HG03196 (cell line): ENCODE measurements around the gene TBC1D9.
"Not testable (repeated sequence)": the region's sequence is repeated elsewhere in the genome, so short reads cannot be mapped to it uniquely, and the experiment has no call there.

Source experiments
- ATAC-seq: cut with Tn5 transposase; IDR thresholded peaks from one replicate; pipeline ENCODE4 v1.9.1; 2021; ENCODE audit not compliant: unreplicated experiment

Gene TBC1D9

GRCh38 chr4:140756319-140757231, at the start of gene TBC1D9:
TSS of gene TBC1D9 (minus strand) at chr4:140756385. CDS start at chr4:140756045, 340 bp downstream.
- ATAC-seq, result peak; percentile 47

GRCh38 chr4:140805293-140805692, 49.1 kb upstream of the TBC1D9 start:
- no peak for ATAC-seq

DNA sequence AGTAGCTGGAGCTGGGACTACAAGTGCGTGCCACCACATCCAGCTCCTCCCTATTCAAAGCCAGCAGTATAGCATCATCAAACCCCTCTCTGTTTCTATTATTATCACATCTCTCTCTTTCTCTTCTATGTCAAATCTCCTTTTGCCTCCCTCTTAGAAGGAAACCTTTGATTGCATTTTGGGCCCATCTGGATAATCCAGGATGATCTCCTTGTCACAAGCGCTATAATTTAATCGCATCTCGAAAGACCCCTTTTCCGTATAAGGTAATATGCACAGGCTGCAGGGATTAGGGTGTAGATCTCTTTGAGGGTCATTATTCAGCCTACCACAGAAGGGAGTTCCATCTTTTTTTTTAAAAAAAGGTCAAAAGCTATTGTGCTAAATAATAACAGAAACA, 46.4 kb upstream of the TBC1D9 start:
- no peak for ATAC-seq

DNA sequence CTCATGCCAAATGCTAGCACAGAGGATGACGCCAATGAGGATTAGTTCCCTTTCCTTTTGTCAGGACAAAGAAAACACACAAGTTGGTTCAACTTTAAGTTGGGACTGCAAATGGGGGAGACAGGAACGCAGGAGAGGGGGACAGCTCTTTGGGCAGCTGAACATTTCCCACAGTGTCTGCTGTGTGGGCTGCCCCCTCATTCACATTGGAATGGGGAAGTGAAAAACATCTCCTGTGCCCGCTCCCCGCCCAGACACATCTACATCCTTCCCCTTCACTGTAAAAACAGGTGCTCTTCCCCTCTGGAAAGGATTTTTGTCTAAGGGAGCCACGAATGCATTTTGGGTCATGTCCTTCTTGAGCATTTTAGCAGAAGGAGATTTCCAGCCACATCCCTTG, 44.5 kb upstream of the TBC1D9 start:
- no peak for ATAC-seq

DNA sequence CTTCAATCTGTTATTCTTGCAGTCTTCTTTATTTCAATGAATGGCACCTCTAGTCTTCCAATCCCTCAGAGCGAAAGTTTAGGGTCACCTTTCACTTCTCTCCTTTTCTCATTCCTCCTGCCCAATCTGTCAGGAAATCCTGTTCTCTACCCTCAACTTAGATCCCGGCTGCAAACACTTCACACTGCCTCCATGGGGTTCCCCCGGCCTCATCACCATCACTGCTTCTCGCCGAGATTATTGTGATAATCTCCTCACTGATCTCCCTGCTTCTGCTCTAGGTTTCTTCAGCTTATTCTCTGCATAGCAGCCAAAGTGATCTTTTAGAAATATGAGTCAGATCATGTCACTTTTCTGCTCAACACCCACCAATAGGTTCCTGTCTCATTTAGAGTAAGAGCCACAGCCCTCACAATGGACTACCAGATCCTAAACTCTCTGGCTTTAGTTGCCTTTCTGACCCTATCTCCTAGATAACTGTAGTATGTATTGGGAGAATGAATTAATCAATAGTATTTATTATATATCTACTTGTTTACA, 43.6 kb upstream of the TBC1D9 start:
- ATAC-seq, result no peak

DNA sequence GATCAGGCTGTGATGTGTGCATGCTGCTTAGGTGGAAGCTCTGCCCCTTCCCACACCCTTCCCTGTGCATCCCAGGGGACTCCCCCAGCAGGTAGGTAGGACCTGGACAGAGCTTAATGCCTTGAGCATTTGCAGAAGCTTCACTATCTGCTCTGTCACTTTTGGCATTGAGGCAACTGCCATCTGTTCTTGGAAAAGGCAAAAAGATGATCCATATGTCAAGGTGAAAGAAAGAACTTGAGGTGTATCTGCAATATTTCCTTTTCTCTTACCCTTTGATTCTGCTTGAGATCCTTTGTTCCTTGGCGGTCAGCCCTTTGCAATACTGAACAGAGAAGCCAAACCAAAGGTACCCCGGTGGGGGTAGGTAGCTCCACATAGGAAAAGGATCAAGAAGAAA, 37.1 kb upstream of the TBC1D9 start:
- ATAC-seq, result no peak

- ATAC-seq, result peak; percentile 87
These were observed 34.6 kb upstream of the TBC1D9 start for GRCh38 chr4:140790765-140791164.

GRCh38 chr4:140790171-140790570, 34.0 kb upstream of the TBC1D9 start:
- peak; percentile 19 for ATAC-seq

DNA sequence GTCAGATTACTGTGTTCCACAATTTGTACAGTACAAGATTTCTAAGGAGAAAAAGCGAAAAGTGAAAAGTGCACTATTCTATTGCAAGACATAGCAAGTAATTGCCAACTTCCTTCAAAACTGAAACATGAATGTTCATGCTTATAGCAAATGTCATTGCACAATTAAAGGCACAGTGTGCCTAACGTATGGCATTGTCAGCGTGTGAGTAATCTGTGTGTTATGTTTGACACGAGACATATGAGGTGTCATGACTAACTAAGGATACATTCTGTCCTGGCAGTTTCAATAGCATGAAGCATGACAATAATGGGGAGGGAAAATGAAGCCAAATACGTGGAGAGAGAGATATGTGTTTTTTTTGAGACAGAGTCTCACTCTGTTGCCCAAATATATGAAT, 33.6 kb upstream of the TBC1D9 start:
- peak; percentile 43 for ATAC-seq

DNA sequence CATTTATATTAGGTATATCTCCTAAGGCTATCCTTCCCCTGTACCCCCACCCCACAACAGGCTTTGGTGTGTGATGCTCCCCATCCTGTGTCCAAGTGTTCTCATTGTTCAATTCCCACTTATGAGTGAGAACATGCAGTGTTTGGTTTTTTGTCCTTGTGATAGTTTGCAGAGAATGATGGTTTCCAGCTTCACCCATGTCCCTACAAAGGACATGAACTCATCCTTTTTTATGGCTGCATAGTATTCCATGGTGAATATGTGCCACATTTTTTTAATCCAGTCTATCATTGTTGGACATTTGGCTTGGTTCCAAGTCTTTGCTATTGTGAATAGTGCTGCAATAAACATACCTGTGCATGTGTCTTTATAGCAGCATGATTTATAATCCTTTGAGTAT, 26.6 kb upstream of the TBC1D9 start:
- not testable (repeated sequence) for ATAC-seq

GRCh38 chr4:140781596-140781995, 25.4 kb upstream of the TBC1D9 start:
- ATAC-seq, result no peak

- ATAC-seq, result no peak
These were observed 21.7 kb upstream of the TBC1D9 start for GRCh38 chr4:140777894-140778293.

GRCh38 chr4:140777386-140777785, 21.2 kb upstream of the TBC1D9 start:
- no peak for ATAC-seq

DNA sequence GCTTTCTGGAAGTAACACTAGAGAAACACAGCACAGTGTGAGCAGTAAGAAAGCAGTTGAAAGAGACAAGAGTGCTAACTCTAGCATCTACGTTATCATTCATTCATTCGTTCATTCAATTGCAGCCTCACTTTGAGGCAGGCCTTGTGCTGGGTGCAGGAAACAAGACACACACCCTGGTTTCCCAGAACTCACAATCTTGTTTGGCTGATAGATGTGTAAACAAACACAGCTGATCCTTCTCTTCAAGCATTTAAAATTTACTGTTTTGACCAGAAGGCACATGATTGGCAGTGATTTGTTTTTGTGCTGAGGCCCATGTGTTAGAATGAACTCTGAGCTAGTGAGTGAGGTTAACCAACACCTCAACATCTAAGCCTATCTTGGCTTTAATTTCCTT, 20.4 kb upstream of the TBC1D9 start:
- ATAC-seq, result no peak

DNA sequence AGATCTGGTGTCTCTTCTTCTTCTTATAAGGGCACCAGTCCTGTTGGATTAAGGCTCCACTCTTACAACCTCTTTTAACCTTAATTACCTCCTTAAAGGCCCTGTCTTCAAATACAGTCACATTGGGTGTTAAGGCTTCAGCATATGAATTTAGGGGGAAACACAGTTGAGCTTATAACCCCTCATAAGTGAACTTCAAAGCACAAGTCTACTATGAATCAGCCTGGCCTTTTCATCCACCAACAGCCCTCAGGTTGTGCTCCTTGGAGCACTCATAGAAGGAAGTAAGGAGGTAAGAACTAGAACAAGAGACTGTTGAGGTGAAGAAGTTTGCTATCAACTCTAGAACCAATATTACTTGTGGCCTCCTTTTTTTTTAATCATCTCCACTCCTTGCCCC, 18.8 kb upstream of the TBC1D9 start:
- ATAC-seq, result no peak

- ATAC-seq, result no peak
These were observed 18.3 kb upstream of the TBC1D9 start for GRCh38 chr4:140774510-140774909.

DNA sequence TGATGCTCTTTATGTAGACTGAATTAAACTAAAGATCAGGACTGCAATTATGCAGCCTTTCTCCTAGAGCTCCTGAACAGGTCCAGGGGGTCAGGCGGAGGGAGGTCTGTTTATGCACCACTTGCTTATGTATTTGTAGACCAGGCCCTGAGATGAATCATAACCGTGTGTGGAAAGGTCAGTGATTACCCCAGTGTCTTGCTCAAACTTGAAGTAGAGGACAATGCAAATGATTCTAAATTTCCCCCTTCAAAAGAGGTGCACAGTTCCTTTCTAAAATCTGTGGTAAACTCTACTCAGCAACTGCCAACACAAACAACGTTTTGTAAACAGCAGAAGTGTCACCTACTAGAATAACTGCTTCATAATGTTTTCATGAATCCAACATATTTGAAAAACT, 13.0 kb upstream of the TBC1D9 start:
- no peak for ATAC-seq

GRCh38 chr4:140764785-140765392, 8.7 kb upstream of the TBC1D9 start:
- no peak for ATAC-seq

DNA sequence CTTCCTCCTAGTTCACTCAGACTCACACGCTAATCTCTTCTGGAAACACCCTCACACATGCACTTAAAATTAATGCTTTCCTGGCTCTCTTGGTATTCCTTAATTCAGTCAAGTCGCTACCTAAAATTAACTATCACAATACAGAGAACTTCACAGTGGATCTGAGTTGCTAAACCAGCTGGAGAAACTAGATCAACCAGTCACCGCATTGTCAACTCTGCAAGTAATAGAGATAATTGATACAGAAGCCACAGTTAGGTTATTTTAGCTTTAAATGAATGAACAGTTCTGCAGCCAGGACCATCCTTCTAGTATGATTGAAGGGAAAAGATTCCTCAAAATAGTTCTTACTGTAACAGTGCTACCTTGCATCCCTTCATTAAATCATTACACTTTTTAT, 6.0 kb upstream of the TBC1D9 start:
- ATAC-seq, result no peak

GRCh38 chr4:140757232-140757630, 1.0 kb upstream of the TBC1D9 start:
- no peak for ATAC-seq

- peak; percentile 48 for ATAC-seq
These were observed 339 bp downstream of the TBC1D9 start for GRCh38 chr4:140755774-140756318.
